A375 (cell line): Measurements from ENCODE around the gene MAP7D3. TPM values are rescaled to one million over a fixed set of nuclear protein-coding genes. Genes with fewer than 3 reads are reported as not detected.

Experiments used
- total RNA-seq: library from RNA; depleted of rRNA; stranded (reverse); fragments of >200 nt; shearing (Covaris generic); gene quantifications from 2 replicates; pipeline ENCODE4 v1.2.3, GENCODE V29; 2014; rRNA removed

The MAP7D3 gene
- total RNA-seq: 22.5 TPM in 2 replicates

GRCh38 chrX:136251041-136251991, at the start of gene MAP7D3:
Gene MAP7D3 (minus strand): TSS chrX:136251400. CDS start chrX:136251358, 42 bp downstream.

GRCh38 chrX:136300721-136301120, 49.5 kb upstream of the MAP7D3 start, which contains the start of gene ADGRG4:
Gene ADGRG4 (plus strand): TSS chrX:136300963. CDS start chrX:136308778, 7,815 bp downstream.

Other genes with a start within 250 kb of the MAP7D3 start
- gene FHL1, start 103.9 kb downstream of the MAP7D3 start, total RNA-seq: 3.5 and 4.2 TPM in 2 replicates
- gene ADGRG4, start 49.6 kb upstream of the MAP7D3 start, total RNA-seq: not detected in 2 replicates
- not detected in 2 replicates for gene BRS3, start 236.5 kb upstream of the MAP7D3 start, total RNA-seq
- gene HTATSF1, start 246.2 kb upstream of the MAP7D3 start, total RNA-seq: 44.1 and 53.3 TPM in 2 replicates